ENCODE results near the gene TRAF2. TPM values are rescaled to one million over a fixed set of nuclear protein-coding genes. Genes with fewer than 3 reads are reported as not detected.
A peak's percentile ranks its signal among the peaks of the same experiment; 100 is the strongest.

Gene TRAF2
- total and polyA plus RNA-seq, 12 donors = 5.4 to 17.0 (median 10.1) TPM

DNA sequence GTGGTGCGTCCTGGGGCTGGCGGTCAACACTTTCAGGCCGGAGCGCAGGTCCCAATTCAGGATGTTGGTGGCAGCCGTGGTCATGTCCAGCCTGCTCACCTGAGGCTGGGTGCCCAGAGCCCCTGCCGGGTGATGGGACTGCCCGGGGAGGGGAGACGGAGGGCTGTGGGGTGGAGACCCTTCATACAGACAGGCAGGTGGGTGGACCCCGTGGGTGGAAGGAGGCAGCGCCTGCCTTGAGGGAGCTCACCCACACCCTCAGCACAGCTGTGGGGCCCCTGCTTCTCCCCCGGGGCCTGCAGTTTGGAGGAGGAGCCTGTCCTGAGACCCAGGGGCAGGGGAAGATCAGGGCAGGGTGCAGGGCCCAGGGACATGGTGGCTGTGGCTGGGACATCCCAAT is 84.0 kb downstream of the TRAF2 start:
- Histone ChIP-seq H3K4me1 (peaks cover under 1 to 38% (median 21%) of the 10 kb centered on the region in 9 donors), H3K4me3 (no peak overlapping the region), H3K9me3 (no peaks in the 10 kb centered on the region), H3K27ac (no peak overlapping the region), H3K36me3 (no peaks in the 10 kb centered on the region), H3K27me3 (no peaks in the 10 kb centered on the region)
- TF ChIP-seq, protein P1, sequence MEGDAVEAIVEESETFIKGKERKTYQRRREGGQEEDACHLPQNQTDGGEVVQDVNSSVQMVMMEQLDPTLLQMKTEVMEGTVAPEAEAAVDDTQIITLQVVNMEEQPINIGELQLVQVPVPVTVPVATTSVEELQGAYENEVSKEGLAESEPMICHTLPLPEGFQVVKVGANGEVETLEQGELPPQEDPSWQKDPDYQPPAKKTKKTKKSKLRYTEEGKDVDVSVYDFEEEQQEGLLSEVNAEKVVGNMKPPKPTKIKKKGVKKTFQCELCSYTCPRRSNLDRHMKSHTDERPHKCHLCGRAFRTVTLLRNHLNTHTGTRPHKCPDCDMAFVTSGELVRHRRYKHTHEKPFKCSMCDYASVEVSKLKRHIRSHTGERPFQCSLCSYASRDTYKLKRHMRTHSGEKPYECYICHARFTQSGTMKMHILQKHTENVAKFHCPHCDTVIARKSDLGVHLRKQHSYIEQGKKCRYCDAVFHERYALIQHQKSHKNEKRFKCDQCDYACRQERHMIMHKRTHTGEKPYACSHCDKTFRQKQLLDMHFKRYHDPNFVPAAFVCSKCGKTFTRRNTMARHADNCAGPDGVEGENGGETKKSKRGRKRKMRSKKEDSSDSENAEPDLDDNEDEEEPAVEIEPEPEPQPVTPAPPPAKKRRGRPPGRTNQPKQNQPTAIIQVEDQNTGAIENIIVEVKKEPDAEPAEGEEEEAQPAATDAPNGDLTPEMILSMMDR (IDR thresholded peaks at IDR 0.05) = no peak
- intact Hi-C loops (cut with DNase I) = no loop called here
- no peak for ATAC-seq
- peak in 1 of 2 donors; percentile 9 for DNase-seq
- WGBS, 2 donors = 83 to 92% methylated on average over 11 of the region's 11 CpGs

DNA sequence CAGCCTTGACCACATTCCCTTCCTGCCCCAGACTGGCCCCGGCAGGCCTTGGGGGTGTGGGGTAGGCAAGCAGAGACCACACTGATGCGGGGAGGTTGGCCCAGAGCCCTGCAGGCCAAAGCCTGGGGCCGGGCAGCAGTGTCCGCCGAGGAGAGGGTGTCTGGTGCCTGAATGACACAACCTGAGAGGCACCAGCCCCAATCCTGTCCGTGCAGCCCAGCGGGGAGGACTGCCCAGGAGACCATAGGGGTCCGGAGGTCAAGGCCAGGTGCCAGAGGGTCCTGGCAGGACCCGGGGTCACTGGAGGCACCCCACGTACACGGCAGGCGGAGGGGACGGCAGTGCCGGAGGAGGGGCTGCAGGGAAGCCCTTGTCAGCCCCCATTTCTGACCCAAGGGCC is 85.4 kb downstream of the TRAF2 start:
- Histone ChIP-seq H3K4me1 (peaks cover 7 to 42% (median 27%) of the 10 kb centered on the region in 9 donors), H3K27ac (no peak overlapping the region), H3K4me3 (no peak overlapping the region), H3K27me3 (peaks cover 0 to 5% (median 0%) of the 10 kb centered on the region in 7 donors), H3K9me3 (no peaks in the 10 kb centered on the region), H3K36me3 (no peaks in the 10 kb centered on the region)
- TF ChIP-seq, protein P1 (IDR thresholded peaks at IDR 0.05) = no peak
- no peak for ATAC-seq
- DNase-seq = peak in 1 of 2 donors; percentile 10
- WGBS, 2 donors = 90 to 91% methylated on average over 14 of the region's 14 CpGs
- intact Hi-C loops (cut with DNase I) = no loop called here

DNA sequence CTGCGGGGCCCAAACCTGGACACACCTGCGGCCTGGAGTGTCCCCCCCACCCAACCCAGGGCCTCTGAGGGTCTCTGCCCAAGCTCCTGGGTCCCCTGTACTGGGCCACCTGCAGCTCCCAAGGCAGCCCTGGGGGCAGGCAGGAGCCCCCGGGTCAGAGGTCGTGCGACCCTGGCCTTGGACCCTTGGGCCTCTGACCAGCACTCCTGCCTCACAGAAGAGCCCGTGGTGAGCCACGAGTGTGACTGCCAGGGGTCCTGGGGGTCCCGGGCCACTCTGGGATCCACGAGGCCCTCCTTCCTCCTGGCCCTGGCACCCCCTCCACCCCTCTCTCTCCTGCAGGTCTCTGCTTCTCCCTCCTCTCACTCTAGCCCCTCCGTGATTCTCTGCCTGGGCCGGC is 86.0 kb downstream of the TRAF2 start:
- Histone ChIP-seq H3K36me3 (no peaks in the 10 kb centered on the region), H3K9me3 (no peaks in the 10 kb centered on the region), H3K27ac (no peak overlapping the region), H3K4me3 (no peak overlapping the region), H3K27me3 (peaks cover 0 to 11% (median 0%) of the 10 kb centered on the region in 7 donors), H3K4me1 (peaks cover 11 to 48% (median 33%) of the 10 kb centered on the region in 9 donors)
- TF ChIP-seq, protein P1 (IDR thresholded peaks at IDR 0.05) = no peak
- intact Hi-C loops (cut with DNase I) = no loop called here
- ATAC-seq (no peak), DNase-seq (no peak)
- WGBS, 2 donors = 82 to 93% methylated on average over 11 of the region's 11 CpGs

DNA sequence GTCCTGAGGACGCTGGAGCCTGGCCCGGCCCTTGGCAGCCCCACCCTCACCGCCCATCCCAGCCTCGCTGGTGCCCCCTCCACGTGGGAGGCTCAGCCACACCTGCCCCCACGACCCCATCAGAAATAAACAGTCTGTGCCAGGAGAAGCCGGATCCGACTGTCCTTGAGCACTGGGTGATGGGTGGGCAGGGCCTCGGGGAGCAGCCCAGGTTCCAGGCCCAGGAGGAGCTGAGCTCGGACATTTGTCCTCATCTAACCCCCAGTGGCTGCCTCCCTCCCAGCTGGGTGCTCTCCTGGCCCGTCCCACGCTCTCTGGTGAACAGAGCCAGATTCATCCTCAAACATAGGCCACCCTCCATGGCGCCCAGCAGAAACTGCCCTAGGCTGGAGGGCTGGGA is 86.4 kb downstream of the TRAF2 start:
- DNase-seq (peak in 1 of 2 donors; percentile 10), ATAC-seq (no peak)
- Histone ChIP-seq H3K4me3 (no peak overlapping the region), H3K36me3 (no peaks in the 10 kb centered on the region), H3K4me1 (peaks cover 11 to 52% (median 37%) of the 10 kb centered on the region in 9 donors), H3K27me3 (peaks cover 0 to 15% (median 0%) of the 10 kb centered on the region in 7 donors), H3K9me3 (no peaks in the 10 kb centered on the region), H3K27ac (no peak overlapping the region)
- intact Hi-C loops (cut with DNase I) = no loop called here
- TF ChIP-seq, protein P1 (IDR thresholded peaks at IDR 0.05) = no peak
- WGBS, 2 donors = 59 to 60% methylated on average over 13 of the region's 13 CpGs
